GM23248 (cell line): ENCODE data around the gene EPHA3. TPM values are rescaled to one million over a fixed set of nuclear protein-coding genes. Genes with fewer than 3 reads are reported as not detected.
A peak's percentile ranks its signal among the peaks of the same experiment; 100 is the strongest.

Experiments
- DNase-seq: peaks from one replicate; pipeline ENCODE4 v3.0.0-alpha.2; 2015
- H2AFZ ChIP-seq: fragments of 200-600 bp; sonication (generic); 2 replicates; pipeline ENCODE4 v1.6.1; 2016; ENCODE audit warnings: antibody characterized with exemption
- H3F3A ChIP-seq: fragments of 200-600 bp; sonication (generic); 2 replicates; pipeline ENCODE4 v1.6.1; 2016; ENCODE audit warnings: mild to moderate bottlenecking, antibody characterized with exemption, mixed run types; ENCODE audit not compliant: insufficient read depth
- H3K27ac ChIP-seq: fragments of 200-600 bp; sonication (generic); 2 replicates; pipeline ENCODE4 v1.5.1; 2016; ENCODE audit warnings: mild to moderate bottlenecking
- H3K27me3 ChIP-seq: fragments of 200-600 bp; sonication (generic); replicated peaks from 2 replicates; pipeline ENCODE4 v1.6.1; 2016; ENCODE audit warnings: mild to moderate bottlenecking; ENCODE audit not compliant: insufficient read depth
- H3K36me3 ChIP-seq: fragments of 200-600 bp; sonication (generic); 2 replicates; pipeline ENCODE4 v1.6.1; 2016; ENCODE audit warnings: low read depth, mild to moderate bottlenecking
- H3K4me1 ChIP-seq: fragments of 200-600 bp; sonication (generic); 2 replicates; pipeline ENCODE4 v1.6.1; 2016; ENCODE audit warnings: mild to moderate bottlenecking; ENCODE audit not compliant: insufficient read depth
- H3K4me2 ChIP-seq: fragments of 200-600 bp; sonication (generic); one replicate; pipeline ENCODE4 v1.6.1; 2016; ENCODE audit warnings: mild to moderate bottlenecking; ENCODE audit not compliant: unreplicated experiment
- H3K4me3 ChIP-seq: fragments of 200-600 bp; sonication (generic); 2 replicates; pipeline ENCODE4 v1.5.1; 2016; ENCODE audit warnings: mild to moderate bottlenecking
- H3K79me2 ChIP-seq: fragments of 200-600 bp; sonication (generic); 2 replicates; pipeline ENCODE4 v1.6.1; 2016; ENCODE audit warnings: mild to moderate bottlenecking; ENCODE audit not compliant: insufficient read depth
- H3K9ac ChIP-seq: fragments of 200-600 bp; sonication (generic); 2 replicates; pipeline ENCODE4 v1.6.1; 2016; ENCODE audit warnings: mild to moderate bottlenecking
- H3K9me2 ChIP-seq: fragments of 200-600 bp; sonication (generic); 2 replicates; pipeline ENCODE4 v1.6.1; 2016; ENCODE audit warnings: mixed run types, mild to moderate bottlenecking, moderate library complexity; ENCODE audit not compliant: insufficient read depth
- H3K9me3 ChIP-seq: fragments of 200-600 bp; sonication (generic); one replicate; pipeline ENCODE4 v1.6.1; 2017; ENCODE audit warnings: low read depth
- H4K20me1 ChIP-seq: fragments of 200-600 bp; sonication (generic); 2 replicates; pipeline ENCODE4 v1.6.0; 2016; ENCODE audit not compliant: insufficient read depth
- EZH2 ChIP-seq: fragments of 200-600 bp; sonication (generic); IDR thresholded peaks from 2 replicates; pipeline ENCODE4 v1.6.1; 2018; ENCODE audit warnings: antibody characterized with exemption, mild to moderate bottlenecking; ENCODE audit not compliant: insufficient read depth, poor library complexity, severe bottlenecking
- EZH2phosphoT487 ChIP-seq: fragments of 200-600 bp; sonication (generic); IDR thresholded peaks from 2 replicates; pipeline ENCODE4 v1.6.1; 2018; ENCODE audit warnings: antibody characterized with exemption, moderate library complexity, mild to moderate bottlenecking, low read depth; ENCODE audit not compliant: insufficient read depth
- WGBS, 2 experiments: methylation state at CpG; one replicate each; pipeline ENCODE4 v1.1.6; 2015 to 2017; ENCODE audit warnings: low lambda C conversion rate in 2 of 2, low coverage in 1 of 2; ENCODE audit errors: missing lambda C conversion rate in 2 of 2; 5-methylcytosine and 5-hydroxymethylcytosine counted together
- in situ Hi-C: fragments of 300-500 bp; cut with MboI; formaldehyde crosslinking; loops from 2 replicates; pipeline ENCODE4 v1.15.0; 2020
- polyA plus RNA-seq: library from polyadenylated mRNA; unstranded; fragments of >200 nt; fragmentation: Nextera tagmentation; extraction: Ambion mirVana; gene quantifications from 2 replicates; pipeline ENCODE4 v1.2.1, GENCODE V29; 2016
- total RNA-seq: library from RNA; depleted of rRNA; stranded (reverse); fragments of >200 nt; shearing (Covaris generic); gene quantifications from 2 replicates; pipeline ENCODE4 v1.2.3, GENCODE V29; 2014

The EPHA3 gene
- total and polyA plus RNA-seq, 2 experiments from 2014 or later, result under 0.01 to 0.05 TPM

GRCh38 chr3:89164774-89165173, 57.4 kb downstream of the EPHA3 start:
- Histone ChIP-seq H3K4me2 (no peak overlapping the region), H3K9ac (no peak overlapping the region), H3K4me3 (no peak overlapping the region), H3K36me3 (no peaks in the 10 kb centered on the region), H2AFZ (no peak overlapping the region), H3F3A (no peaks in the 10 kb centered on the region), H3K9me3 (no peaks in the 10 kb centered on the region), H3K9me2 (no peaks in the 10 kb centered on the region), H3K27me3 (no peaks in the 10 kb centered on the region), H3K4me1 (no peaks in the 10 kb centered on the region), H3K79me2 (no peaks in the 10 kb centered on the region), H4K20me1 (no peaks in the 10 kb centered on the region), H3K27ac (no peak overlapping the region)
- in situ Hi-C loops, result no loop called here
- no peak for DNase-seq
- no peak for TF ChIP-seq EZH2

GRCh38 chr3:89165636-89166263, 58.3 kb downstream of the EPHA3 start:
- Histone ChIP-seq H3K4me1 (no peaks in the 10 kb centered on the region), H2AFZ (no peak overlapping the region), H3K9me3 (no peaks in the 10 kb centered on the region), H3K9me2 (no peaks in the 10 kb centered on the region), H3K79me2 (no peaks in the 10 kb centered on the region), H3K9ac (no peak overlapping the region), H3K4me2 (no peak overlapping the region), H3K4me3 (no peak overlapping the region), H3K27me3 (no peaks in the 10 kb centered on the region), H4K20me1 (no peaks in the 10 kb centered on the region), H3K36me3 (no peaks in the 10 kb centered on the region), H3K27ac (no peak overlapping the region), H3F3A (no peaks in the 10 kb centered on the region)
- in situ Hi-C loops, result no loop called here
- TF ChIP-seq EZH2phosphoT487 (no peak), EZH2 (no peak)
- 69 to 81% methylated on average over 9 of the region's 9 CpGs for WGBS, 2 experiments
- no peak for DNase-seq

DNA sequence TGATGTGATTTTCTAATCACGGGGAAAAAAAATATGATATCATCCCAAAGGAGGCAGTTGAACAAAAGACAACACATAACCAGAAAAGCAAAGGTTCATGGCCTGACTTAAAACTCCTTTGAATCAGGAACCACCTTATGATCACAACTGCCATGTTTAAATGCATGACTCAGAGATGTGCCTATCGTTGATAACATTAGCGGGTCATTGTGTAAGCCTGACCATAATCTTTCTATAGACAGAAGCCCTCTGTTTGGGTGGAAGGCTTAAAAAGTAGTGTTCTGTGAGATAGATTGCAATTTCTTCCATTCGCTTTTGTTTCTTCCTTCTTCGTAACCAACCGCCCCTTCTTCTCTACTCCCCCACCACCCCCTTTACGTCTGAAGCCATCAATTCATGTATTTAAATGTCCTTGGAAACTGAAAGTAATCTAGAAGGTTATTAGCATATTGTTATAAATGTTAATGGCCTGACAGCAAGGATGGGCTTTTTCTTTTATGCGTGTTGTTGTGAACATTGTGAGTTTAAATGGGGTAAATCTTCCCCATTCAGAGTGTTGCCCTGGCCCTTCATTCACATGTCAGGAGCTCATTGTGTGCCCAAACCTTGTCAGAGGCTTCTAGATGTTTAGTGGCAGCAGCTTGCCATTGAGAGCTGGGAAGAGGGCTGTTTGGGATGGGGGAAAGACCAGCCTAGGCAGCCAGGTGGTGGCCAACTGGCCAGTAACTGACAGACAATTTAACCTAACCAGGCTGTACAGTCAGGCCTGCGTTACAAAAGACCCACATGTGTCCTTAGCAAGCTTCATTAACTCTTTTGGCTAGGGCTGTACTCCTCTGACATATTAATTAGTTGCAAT, 64.5 kb downstream of the EPHA3 start:
- WGBS, 2 experiments, result 77 to 81% methylated on average over 9 of the region's 9 CpGs
- Histone ChIP-seq H3K79me2 (no peaks in the 10 kb centered on the region), H3K27me3 (no peaks in the 10 kb centered on the region), H3K36me3 (no peaks in the 10 kb centered on the region), H4K20me1 (no peaks in the 10 kb centered on the region), H3K9me2 (no peaks in the 10 kb centered on the region), H3K4me3 (no peak overlapping the region), H3K4me1 (no peaks in the 10 kb centered on the region), H3K9ac (no peak overlapping the region), H3F3A (no peaks in the 10 kb centered on the region), H3K9me3 (no peaks in the 10 kb centered on the region), H2AFZ (no peak overlapping the region), H3K4me2 (no peak overlapping the region), H3K27ac (no peak overlapping the region)
- no peak for DNase-seq
- in situ Hi-C loops, result no loop called here
- TF ChIP-seq EZH2, result no peak

- Histone ChIP-seq H3F3A (no peaks in the 10 kb centered on the region), H3K9me3 (no peaks in the 10 kb centered on the region), H3K36me3 (no peaks in the 10 kb centered on the region), H4K20me1 (no peaks in the 10 kb centered on the region), H2AFZ (no peak overlapping the region), H3K4me3 (no peak overlapping the region), H3K4me2 (no peak overlapping the region), H3K9me2 (no peaks in the 10 kb centered on the region), H3K4me1 (no peaks in the 10 kb centered on the region), H3K9ac (no peak overlapping the region), H3K79me2 (no peaks in the 10 kb centered on the region), H3K27me3 (no peaks in the 10 kb centered on the region), H3K27ac (no peak overlapping the region)
- DNase-seq, result peak; percentile 8
- TF ChIP-seq EZH2phosphoT487 (no peak), EZH2 (no peak)
- in situ Hi-C loops, result no loop called here
Measured at GRCh38 chr3:89173546-89173945, 66.1 kb downstream of the EPHA3 start.
